HEK293 (cell line): Measurements from ENCODE around the gene DNAJB8.
A peak's percentile ranks its signal among the peaks of the same experiment; 100 is the strongest.

Experiments used
- IKZF3 ChIP-seq: fragments of 450-650 bp; IDR thresholded peaks from 2 replicates; pipeline ENCODE4 v1.5.0; 2018; ENCODE audit warnings: missing biosample characterization, mild to moderate bottlenecking, missing genetic modification characterization, moderate library complexity
- KLF8 ChIP-seq: fragments of 450-650 bp; formaldehyde crosslinking; IDR thresholded peaks from 2 replicates; pipeline ENCODE4 v1.5.1; 2016; ENCODE audit warnings: missing biosample characterization, missing genetic modification characterization
- ZBTB21 ChIP-seq: fragments of 450-650 bp; formaldehyde crosslinking; IDR thresholded peaks from 2 replicates; pipeline ENCODE4 v1.5.1; 2017; ENCODE audit warnings: missing biosample characterization, missing genetic modification characterization
- ZBTB7A ChIP-seq: fragments of 450-650 bp; formaldehyde crosslinking; IDR thresholded peaks from 2 replicates; pipeline ENCODE4 v1.5.1; 2016; ENCODE audit warnings: low read depth, missing biosample characterization, missing genetic modification characterization
- ZEB2 ChIP-seq: fragments of 450-650 bp; formaldehyde crosslinking; IDR thresholded peaks from 2 replicates; pipeline ENCODE4 v1.5.1; 2016; ENCODE audit warnings: missing biosample characterization, missing genetic modification characterization
- ZFHX2 ChIP-seq: fragments of 450-650 bp; formaldehyde crosslinking; conservative IDR thresholded peaks from 2 replicates; pipeline ENCODE4 v1.5.1; 2016; ENCODE audit warnings: missing biosample characterization, missing genetic modification characterization
- ZNF140 ChIP-seq: fragments of 450-650 bp; formaldehyde crosslinking; IDR thresholded peaks from 2 replicates; pipeline ENCODE4 v1.5.1; 2016; ENCODE audit warnings: missing biosample characterization, missing genetic modification characterization
- ZNF2 ChIP-seq: fragments of 450-650 bp; formaldehyde crosslinking; IDR thresholded peaks from 2 replicates; pipeline ENCODE4 v1.5.1; 2016; ENCODE audit warnings: missing biosample characterization, missing genetic modification characterization
- ZNF202 ChIP-seq: fragments of 450-650 bp; formaldehyde crosslinking; IDR thresholded peaks from 2 replicates; pipeline ENCODE4 v1.5.1; 2016; ENCODE audit warnings: missing biosample characterization, missing genetic modification characterization, borderline replicate concordance
- ZNF211 ChIP-seq: fragments of 450-650 bp; formaldehyde crosslinking; IDR thresholded peaks from 2 replicates; pipeline ENCODE4 v1.5.1; 2016; ENCODE audit warnings: low read depth, missing biosample characterization, missing genetic modification characterization
- ZNF335 ChIP-seq: fragments of 450-650 bp; formaldehyde crosslinking; conservative IDR thresholded peaks from 2 replicates; pipeline ENCODE4 v1.5.1; 2016; ENCODE audit warnings: missing biosample characterization, missing genetic modification characterization
- ZNF501 ChIP-seq: fragments of 450-650 bp; formaldehyde crosslinking; IDR thresholded peaks from 2 replicates; pipeline ENCODE4 v1.5.1; 2016; ENCODE audit warnings: missing biosample characterization, missing genetic modification characterization
- ZNF514 ChIP-seq: fragments of 450-650 bp; formaldehyde crosslinking; IDR thresholded peaks from 2 replicates; pipeline ENCODE4 v1.5.1; 2016; ENCODE audit warnings: missing biosample characterization, missing genetic modification characterization
- ZNF571 ChIP-seq: fragments of 450-650 bp; formaldehyde crosslinking; IDR thresholded peaks from 2 replicates; pipeline ENCODE4 v1.5.0; 2017; ENCODE audit warnings: missing biosample characterization, missing genetic modification characterization
- ZNF623 ChIP-seq: fragments of 450-650 bp; formaldehyde crosslinking; IDR thresholded peaks from 2 replicates; pipeline ENCODE4 v1.5.1; 2016; ENCODE audit warnings: missing biosample characterization, missing genetic modification characterization
- TF ChIP-seq, protein P1 (sequence below): fragments of 450-650 bp; formaldehyde crosslinking; IDR thresholded peaks from 2 replicates; pipeline ENCODE4 v1.5.1; 2016; ENCODE audit warnings: missing biosample characterization, missing genetic modification characterization
- TF ChIP-seq, protein P2 (sequence below): IDR thresholded peaks from 2 replicates; pipeline ENCODE4 v1.6.1; 2011; ENCODE audit warnings: mild to moderate bottlenecking, low read depth, low read length, borderline replicate concordance
- TF ChIP-seq, protein P3 (sequence below): fragments of 450-650 bp; formaldehyde crosslinking; IDR thresholded peaks from 2 replicates; pipeline ENCODE4 v1.5.1; 2017; ENCODE audit warnings: missing biosample characterization, missing genetic modification characterization
- TF ChIP-seq, protein P4 (sequence below): fragments of 450-650 bp; formaldehyde crosslinking; optimal IDR thresholded peaks from 2 replicates; pipeline ENCODE3; 2016; ENCODE audit warnings: missing biosample characterization, mild to moderate bottlenecking, missing genetic modification characterization
- TF ChIP-seq, protein P5 (sequence below): fragments of 450-650 bp; formaldehyde crosslinking; IDR thresholded peaks from 2 replicates; pipeline ENCODE4 v1.5.1; 2016; ENCODE audit warnings: missing biosample characterization, missing genetic modification characterization, low read depth
- TF ChIP-seq, protein P6 (sequence below): fragments of 450-650 bp; formaldehyde crosslinking; IDR thresholded peaks from 2 replicates; pipeline ENCODE4 v1.5.1; 2016; ENCODE audit warnings: missing biosample characterization, missing genetic modification characterization
- TF ChIP-seq, protein P7 (sequence below): fragments of 450-650 bp; formaldehyde crosslinking; IDR thresholded peaks from 2 replicates; pipeline ENCODE4 v1.5.1; 2016; ENCODE audit warnings: missing biosample characterization, missing genetic modification characterization
- TF ChIP-seq, protein P8 (sequence below): fragments of 450-650 bp; formaldehyde crosslinking; IDR thresholded peaks from 2 replicates; pipeline ENCODE4 v1.5.1; 2016; ENCODE audit warnings: missing biosample characterization, missing genetic modification characterization
- TF ChIP-seq, protein P9 (sequence below): fragments of 450-650 bp; IDR thresholded peaks from 2 replicates; pipeline ENCODE4 v1.5.1; 2018; ENCODE audit warnings: missing biosample characterization, mild to moderate bottlenecking, missing genetic modification characterization

The DNAJB8 gene

DNA sequence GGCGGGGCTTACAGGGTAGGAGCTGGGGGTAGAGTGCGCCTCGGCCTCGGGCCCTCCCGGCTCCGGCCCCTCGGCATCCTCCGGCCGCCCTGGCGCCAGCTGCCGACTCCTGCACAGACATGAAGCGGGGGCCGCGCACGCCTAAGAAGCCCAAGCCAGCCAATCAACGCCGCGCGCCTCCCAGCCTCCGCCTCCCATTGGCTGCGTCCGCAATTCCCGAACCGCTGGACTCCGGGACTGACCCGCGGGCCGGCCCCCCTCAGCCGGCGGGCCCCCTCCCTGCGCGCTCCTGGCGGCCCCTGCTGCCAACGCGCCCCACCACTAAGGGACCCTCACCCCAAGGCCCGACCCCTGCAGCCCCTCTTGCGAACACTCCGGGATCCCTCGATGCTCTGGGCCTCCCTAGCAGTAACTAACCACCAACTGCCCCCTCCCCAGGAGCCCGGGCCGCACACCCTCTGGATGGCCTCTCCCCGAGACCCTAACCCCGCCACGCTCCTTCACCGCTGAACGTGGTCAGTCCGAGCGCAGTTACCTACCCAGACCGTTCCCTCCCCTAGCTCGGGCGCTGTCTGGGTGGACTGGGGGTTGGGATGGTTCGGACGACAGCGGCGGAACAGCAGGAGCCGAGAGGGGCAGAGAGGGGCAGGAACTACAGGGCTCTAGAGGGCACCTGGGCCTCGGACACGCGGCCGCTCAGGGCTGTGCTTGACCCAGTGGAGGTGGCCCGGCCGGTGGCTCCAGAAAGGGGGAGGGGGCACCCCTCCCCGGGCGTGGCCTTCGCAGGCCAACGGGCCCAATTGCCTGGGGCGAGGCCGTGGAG, 21.3 kb upstream of the DNAJB8 start (continued):
- TF ChIP-seq, protein P1, sequence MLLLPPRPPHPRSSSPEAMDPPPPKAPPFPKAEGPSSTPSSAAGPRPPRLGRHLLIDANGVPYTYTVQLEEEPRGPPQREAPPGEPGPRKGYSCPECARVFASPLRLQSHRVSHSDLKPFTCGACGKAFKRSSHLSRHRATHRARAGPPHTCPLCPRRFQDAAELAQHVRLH (tag by site-specific recombination), result no peak
- TF ChIP-seq, protein P2, sequence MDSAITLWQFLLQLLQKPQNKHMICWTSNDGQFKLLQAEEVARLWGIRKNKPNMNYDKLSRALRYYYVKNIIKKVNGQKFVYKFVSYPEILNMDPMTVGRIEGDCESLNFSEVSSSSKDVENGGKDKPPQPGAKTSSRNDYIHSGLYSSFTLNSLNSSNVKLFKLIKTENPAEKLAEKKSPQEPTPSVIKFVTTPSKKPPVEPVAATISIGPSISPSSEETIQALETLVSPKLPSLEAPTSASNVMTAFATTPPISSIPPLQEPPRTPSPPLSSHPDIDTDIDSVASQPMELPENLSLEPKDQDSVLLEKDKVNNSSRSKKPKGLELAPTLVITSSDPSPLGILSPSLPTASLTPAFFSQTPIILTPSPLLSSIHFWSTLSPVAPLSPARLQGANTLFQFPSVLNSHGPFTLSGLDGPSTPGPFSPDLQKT, result no peak
- TF ChIP-seq, protein P3, sequence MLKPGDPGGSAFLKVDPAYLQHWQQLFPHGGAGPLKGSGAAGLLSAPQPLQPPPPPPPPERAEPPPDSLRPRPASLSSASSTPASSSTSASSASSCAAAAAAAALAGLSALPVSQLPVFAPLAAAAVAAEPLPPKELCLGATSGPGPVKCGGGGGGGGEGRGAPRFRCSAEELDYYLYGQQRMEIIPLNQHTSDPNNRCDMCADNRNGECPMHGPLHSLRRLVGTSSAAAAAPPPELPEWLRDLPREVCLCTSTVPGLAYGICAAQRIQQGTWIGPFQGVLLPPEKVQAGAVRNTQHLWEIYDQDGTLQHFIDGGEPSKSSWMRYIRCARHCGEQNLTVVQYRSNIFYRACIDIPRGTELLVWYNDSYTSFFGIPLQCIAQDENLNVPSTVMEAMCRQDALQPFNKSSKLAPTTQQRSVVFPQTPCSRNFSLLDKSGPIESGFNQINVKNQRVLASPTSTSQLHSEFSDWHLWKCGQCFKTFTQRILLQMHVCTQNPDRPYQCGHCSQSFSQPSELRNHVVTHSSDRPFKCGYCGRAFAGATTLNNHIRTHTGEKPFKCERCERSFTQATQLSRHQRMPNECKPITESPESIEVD (tag by site-specific recombination), result no peak
- TF ChIP-seq, protein P4, sequence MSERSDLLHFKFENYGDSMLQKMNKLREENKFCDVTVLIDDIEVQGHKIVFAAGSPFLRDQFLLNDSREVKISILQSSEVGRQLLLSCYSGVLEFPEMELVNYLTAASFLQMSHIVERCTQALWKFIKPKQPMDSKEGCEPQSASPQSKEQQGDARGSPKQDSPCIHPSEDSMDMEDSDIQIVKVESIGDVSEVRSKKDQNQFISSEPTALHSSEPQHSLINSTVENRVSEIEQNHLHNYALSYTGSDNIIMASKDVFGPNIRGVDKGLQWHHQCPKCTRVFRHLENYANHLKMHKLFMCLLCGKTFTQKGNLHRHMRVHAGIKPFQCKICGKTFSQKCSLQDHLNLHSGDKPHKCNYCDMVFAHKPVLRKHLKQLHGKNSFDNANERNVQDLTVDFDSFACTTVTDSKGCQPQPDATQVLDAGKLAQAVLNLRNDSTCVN (tag by site-specific recombination), result peak; percentile 92
- no peak for TF ChIP-seq ZNF514 (tag by site-specific recombination)
- peak; percentile 29; the same call in 1 of the 2 replicates for TF ChIP-seq KLF8 (tag by site-specific recombination)
- TF ChIP-seq ZNF623 (tag by site-specific recombination), result no peak
- TF ChIP-seq, protein P5, sequence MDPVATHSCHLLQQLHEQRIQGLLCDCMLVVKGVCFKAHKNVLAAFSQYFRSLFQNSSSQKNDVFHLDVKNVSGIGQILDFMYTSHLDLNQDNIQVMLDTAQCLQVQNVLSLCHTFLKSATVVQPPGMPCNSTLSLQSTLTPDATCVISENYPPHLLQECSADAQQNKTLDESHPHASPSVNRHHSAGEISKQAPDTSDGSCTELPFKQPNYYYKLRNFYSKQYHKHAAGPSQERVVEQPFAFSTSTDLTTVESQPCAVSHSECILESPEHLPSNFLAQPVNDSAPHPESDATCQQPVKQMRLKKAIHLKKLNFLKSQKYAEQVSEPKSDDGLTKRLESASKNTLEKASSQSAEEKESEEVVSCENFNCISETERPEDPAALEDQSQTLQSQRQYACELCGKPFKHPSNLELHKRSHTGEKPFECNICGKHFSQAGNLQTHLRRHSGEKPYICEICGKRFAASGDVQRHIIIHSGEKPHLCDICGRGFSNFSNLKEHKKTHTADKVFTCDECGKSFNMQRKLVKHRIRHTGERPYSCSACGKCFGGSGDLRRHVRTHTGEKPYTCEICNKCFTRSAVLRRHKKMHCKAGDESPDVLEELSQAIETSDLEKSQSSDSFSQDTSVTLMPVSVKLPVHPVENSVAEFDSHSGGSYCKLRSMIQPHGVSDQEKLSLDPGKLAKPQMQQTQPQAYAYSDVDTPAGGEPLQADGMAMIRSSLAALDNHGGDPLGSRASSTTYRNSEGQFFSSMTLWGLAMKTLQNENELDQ (tag by site-specific recombination), result no peak
- TF ChIP-seq, protein P6, sequence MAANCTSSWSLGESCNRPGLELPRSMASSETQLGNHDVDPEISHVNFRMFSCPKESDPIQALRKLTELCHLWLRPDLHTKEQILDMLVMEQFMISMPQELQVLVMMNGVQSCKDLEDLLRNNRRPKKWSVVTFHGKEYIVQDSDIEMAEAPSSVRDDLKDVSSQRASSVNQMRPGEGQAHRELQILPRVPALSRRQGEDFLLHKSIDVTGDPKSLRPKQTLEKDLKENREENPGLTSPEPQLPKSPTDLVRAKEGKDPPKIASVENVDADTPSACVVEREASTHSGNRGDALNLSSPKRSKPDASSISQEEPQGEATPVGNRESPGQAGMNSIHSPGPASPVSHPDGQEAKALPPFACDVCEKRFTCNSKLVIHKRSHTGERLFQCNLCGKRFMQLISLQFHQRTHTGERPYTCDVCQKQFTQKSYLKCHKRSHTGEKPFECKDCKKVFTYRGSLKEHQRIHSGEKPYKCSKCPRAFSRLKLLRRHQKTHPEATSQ (tag by site-specific recombination), result no peak
- TF ChIP-seq ZNF2 (tag by site-specific recombination), result 0 out of 2 replicates have a peak, but pooled peaks have one; percentile 16
- TF ChIP-seq ZNF335 (tag by site-specific recombination), result peak; percentile 22
- peak; percentile 68 for TF ChIP-seq ZBTB7A (tag by site-specific recombination)
- TF ChIP-seq IKZF3 (tag by site-specific recombination), result peak; percentile 70
- TF ChIP-seq, protein P7, sequence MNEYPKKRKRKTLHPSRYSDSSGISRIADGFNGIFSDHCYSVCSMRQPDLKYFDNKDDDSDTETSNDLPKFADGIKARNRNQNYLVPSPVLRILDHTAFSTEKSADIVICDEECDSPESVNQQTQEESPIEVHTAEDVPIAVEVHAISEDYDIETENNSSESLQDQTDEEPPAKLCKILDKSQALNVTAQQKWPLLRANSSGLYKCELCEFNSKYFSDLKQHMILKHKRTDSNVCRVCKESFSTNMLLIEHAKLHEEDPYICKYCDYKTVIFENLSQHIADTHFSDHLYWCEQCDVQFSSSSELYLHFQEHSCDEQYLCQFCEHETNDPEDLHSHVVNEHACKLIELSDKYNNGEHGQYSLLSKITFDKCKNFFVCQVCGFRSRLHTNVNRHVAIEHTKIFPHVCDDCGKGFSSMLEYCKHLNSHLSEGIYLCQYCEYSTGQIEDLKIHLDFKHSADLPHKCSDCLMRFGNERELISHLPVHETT (tag by site-specific recombination), result no peak
- TF ChIP-seq, protein P8, sequence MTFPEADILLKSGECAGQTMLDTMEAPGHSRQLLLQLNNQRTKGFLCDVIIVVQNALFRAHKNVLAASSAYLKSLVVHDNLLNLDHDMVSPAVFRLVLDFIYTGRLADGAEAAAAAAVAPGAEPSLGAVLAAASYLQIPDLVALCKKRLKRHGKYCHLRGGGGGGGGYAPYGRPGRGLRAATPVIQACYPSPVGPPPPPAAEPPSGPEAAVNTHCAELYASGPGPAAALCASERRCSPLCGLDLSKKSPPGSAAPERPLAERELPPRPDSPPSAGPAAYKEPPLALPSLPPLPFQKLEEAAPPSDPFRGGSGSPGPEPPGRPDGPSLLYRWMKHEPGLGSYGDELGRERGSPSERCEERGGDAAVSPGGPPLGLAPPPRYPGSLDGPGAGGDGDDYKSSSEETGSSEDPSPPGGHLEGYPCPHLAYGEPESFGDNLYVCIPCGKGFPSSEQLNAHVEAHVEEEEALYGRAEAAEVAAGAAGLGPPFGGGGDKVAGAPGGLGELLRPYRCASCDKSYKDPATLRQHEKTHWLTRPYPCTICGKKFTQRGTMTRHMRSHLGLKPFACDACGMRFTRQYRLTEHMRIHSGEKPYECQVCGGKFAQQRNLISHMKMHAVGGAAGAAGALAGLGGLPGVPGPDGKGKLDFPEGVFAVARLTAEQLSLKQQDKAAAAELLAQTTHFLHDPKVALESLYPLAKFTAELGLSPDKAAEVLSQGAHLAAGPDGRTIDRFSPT (tag by site-specific recombination), result peak; percentile 94
- TF ChIP-seq, protein P9, sequence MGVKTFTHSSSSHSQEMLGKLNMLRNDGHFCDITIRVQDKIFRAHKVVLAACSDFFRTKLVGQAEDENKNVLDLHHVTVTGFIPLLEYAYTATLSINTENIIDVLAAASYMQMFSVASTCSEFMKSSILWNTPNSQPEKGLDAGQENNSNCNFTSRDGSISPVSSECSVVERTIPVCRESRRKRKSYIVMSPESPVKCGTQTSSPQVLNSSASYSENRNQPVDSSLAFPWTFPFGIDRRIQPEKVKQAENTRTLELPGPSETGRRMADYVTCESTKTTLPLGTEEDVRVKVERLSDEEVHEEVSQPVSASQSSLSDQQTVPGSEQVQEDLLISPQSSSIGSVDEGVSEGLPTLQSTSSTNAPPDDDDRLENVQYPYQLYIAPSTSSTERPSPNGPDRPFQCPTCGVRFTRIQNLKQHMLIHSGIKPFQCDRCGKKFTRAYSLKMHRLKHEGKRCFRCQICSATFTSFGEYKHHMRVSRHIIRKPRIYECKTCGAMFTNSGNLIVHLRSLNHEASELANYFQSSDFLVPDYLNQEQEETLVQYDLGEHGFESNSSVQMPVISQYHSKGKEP, result no peak
- TF ChIP-seq ZNF140 (tag by site-specific recombination), result no peak
- no peak for TF ChIP-seq ZNF571
- TF ChIP-seq ZNF501 (tag by site-specific recombination), result peak; percentile 48; the same call in 1 of the 2 replicates
- 0 out of 2 replicates have a peak, but pooled peaks have one; percentile 38 for TF ChIP-seq ZEB2 (tag by site-specific recombination)
- TF ChIP-seq ZNF202 (tag by site-specific recombination), result no peak
- TF ChIP-seq ZNF211, result no peak
- TF ChIP-seq ZBTB21 (tag by site-specific recombination), result no peak
- TF ChIP-seq ZFHX2, result no peak
